Measurements from ENCODE around the gene MCM8. TPM values are rescaled to one million over a fixed set of nuclear protein-coding genes. Genes with fewer than 3 reads are reported as not detected.

The MCM8 gene
- total RNA-seq, 1 donor from 2014 or later: 5.2 TPM

DNA sequence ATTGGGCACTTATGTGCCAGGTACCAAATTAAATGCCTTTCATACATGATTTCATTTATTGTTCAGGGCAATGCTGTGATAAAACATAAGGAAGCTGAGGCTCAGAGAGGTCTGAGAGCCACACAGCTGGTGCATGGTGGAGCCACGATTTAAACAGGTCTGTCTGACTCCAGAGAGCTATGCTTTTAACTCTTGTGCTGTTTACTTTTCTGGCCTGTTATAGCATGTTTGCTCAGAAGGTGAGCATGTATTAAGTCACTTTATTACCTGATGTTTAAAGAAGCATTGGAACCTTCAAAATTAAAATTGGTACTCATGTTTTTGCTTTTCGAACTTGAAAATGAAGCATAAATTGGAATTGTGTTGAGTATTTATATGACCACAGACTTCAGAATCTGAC is 26.8 kb downstream of the MCM8 start:
- DNase-seq (no peak), ATAC-seq (no peak)
- peaks cover 9% of the 10 kb centered on the region for H3K36me3 ChIP-seq
- H3K4me3 ChIP-seq: no peak overlapping the region
- intact Hi-C loops (cut with DNase I): no loop called here
- H3K4me1 ChIP-seq: no peaks in the 10 kb centered on the region
- TF ChIP-seq, protein P1, sequence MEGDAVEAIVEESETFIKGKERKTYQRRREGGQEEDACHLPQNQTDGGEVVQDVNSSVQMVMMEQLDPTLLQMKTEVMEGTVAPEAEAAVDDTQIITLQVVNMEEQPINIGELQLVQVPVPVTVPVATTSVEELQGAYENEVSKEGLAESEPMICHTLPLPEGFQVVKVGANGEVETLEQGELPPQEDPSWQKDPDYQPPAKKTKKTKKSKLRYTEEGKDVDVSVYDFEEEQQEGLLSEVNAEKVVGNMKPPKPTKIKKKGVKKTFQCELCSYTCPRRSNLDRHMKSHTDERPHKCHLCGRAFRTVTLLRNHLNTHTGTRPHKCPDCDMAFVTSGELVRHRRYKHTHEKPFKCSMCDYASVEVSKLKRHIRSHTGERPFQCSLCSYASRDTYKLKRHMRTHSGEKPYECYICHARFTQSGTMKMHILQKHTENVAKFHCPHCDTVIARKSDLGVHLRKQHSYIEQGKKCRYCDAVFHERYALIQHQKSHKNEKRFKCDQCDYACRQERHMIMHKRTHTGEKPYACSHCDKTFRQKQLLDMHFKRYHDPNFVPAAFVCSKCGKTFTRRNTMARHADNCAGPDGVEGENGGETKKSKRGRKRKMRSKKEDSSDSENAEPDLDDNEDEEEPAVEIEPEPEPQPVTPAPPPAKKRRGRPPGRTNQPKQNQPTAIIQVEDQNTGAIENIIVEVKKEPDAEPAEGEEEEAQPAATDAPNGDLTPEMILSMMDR (IDR thresholded peaks at IDR 0.05): no peak
- no peak overlapping the region for H3K27ac ChIP-seq
- no peaks in the 10 kb centered on the region for H3K9me3 ChIP-seq
- H3K27me3 ChIP-seq: no peaks in the 10 kb centered on the region

DNA sequence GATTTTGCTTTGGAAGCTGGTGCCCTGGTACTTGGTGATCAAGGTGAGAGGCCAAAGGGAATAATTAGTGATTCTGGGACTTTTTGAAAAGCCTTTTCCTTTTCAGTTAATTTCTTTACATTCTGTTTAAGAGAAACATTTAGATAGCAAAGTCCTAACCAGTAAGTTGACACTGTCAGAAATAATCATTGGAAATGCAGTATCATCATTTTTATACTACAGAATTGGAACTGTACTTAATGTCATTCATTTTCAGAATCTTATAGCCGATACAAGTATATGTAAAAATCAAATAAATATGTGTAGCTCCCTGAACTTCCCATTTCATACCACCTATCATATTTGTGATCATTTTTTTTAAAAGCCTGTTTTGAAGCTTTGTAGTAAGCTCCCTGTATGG is 27.5 kb downstream of the MCM8 start:
- Histone ChIP-seq H3K27me3 (no peaks in the 10 kb centered on the region), H3K9me3 (no peaks in the 10 kb centered on the region), H3K4me3 (no peak overlapping the region), H3K4me1 (no peaks in the 10 kb centered on the region), H3K36me3 (peaks cover 9% of the 10 kb centered on the region), H3K27ac (no peak overlapping the region)
- TF ChIP-seq, protein P1 (IDR thresholded peaks at IDR 0.05): no peak
- ATAC-seq: no peak
- DNase-seq: no peak
- intact Hi-C loops (cut with DNase I): no loop called here

DNA sequence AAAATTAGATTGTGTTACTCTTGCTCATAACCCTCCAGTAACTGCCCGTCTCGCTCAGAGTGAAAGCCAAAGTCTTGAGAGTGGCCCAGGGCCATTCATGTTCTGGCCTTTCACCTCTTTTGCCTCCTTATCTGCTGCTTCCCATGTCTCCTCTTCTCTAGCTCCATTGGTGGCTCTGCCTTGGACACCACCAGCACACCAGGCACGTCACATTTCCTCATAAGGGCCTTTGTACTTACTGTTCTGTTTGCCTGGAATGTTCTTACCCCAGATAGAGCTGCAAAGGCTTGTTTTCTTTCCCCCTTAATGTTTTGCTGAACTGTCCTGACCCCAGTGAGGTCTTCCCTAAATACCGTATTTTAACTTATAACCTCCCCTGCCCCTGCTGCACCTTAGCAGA is 29.3 kb downstream of the MCM8 start:
- intact Hi-C loops (cut with DNase I): no loop called here
- ATAC-seq (no peak), DNase-seq (no peak)
- H3K27ac ChIP-seq: no peak overlapping the region
- H3K36me3 ChIP-seq: peaks cover 9% of the 10 kb centered on the region
- H3K9me3 ChIP-seq: no peaks in the 10 kb centered on the region
- no peaks in the 10 kb centered on the region for H3K4me1 ChIP-seq
- H3K27me3 ChIP-seq: no peaks in the 10 kb centered on the region
- H3K4me3 ChIP-seq: no peak overlapping the region
- TF ChIP-seq, protein P1 (IDR thresholded peaks at IDR 0.05): no peak

DNA sequence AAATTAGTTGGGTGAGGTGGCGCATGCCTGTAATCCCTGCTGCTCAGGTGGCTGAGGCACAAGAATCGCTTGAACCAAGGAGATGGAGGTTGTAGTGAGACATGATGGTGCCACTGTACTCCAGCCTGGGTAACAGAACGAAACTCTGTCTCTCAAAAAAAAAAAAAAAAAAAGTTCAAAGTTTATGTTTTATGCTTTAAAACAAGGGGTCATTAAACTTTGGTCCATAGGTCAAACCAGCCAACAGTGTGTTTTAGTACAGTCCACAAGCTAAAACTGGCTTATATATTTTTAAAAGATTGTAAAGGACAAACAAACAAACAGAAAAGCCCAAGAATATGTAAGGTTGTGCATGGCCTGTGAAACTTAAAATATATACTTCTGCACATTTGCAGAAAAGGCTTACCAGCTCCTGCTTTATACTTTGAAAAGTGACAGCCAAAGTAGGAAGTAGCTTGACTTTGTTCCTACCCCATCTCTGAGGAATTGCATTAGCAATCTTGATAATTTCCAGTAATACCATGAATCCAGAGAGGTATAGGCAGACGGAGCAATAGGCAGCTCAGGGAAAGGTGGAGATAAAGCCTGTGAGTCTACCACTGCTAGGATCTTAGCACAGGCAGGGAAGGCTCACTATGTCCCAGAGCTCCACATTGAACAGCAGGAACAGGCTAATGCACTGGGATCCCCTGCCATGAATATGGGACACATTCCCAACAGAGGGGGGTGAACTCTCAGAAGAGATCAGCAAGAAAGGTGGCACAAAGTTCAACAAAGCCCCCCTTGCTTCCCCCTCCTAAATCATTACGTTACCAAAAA is 30.5 kb downstream of the MCM8 start:
- Histone ChIP-seq H3K27ac (no peak overlapping the region), H3K4me3 (no peak overlapping the region), H3K27me3 (no peaks in the 10 kb centered on the region), H3K36me3 (peaks cover 9% of the 10 kb centered on the region), H3K4me1 (no peaks in the 10 kb centered on the region), H3K9me3 (no peaks in the 10 kb centered on the region)
- TF ChIP-seq, protein P1 (IDR thresholded peaks at IDR 0.05): no peak
- DNase-seq (no peak), ATAC-seq (no peak)
- intact Hi-C loops (cut with DNase I): no loop called here

DNA sequence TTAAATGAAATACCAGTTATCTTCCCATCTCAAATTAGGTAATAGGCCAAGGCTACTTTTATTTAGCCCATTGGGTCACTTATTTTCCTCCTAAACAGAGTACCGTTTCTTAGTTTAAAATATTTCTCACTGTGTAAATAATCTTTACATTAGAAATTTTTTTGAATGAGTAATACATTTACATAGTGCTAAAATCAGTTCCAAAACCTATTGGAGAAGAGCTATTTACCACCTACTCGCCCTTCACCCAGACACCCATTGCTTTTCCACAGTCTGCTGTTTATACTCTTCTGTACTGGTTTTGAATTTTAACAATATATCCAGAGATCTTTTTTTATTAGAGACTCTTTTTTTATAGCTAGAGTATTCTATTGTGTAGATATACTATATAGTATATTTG is 36.9 kb downstream of the MCM8 start:
- TF ChIP-seq, protein P1 (IDR thresholded peaks at IDR 0.05): no peak
- H3K4me1 ChIP-seq: no peaks in the 10 kb centered on the region
- no peaks in the 10 kb centered on the region for H3K27me3 ChIP-seq
- no peak overlapping the region for H3K27ac ChIP-seq
- ATAC-seq: no peak
- no peak for DNase-seq
- H3K36me3 ChIP-seq: peaks cover 9% of the 10 kb centered on the region
- no peaks in the 10 kb centered on the region for H3K9me3 ChIP-seq
- H3K4me3 ChIP-seq: no peak overlapping the region
- intact Hi-C loops (cut with DNase I): no loop called here
